Omental fat pad (tissue), 4 donors: ENCODE measurements around the gene NCOA5. TPM values are rescaled to one million over a fixed set of nuclear protein-coding genes. Genes with fewer than 3 reads are reported as not detected.
A peak's percentile ranks its signal among the peaks of the same experiment; 100 is the strongest.

Experiments used
- ATAC-seq: fragments of 150-250 bp; one replicate; pipeline ENCODE4 v1.9.1; 2016; ENCODE audit warnings: mild to moderate bottlenecking, moderate library complexity; ENCODE audit not compliant: low FRiP score
- DNase-seq: peaks from one replicate; pipeline ENCODE4 v3.0.0-alpha.2; 2019; ENCODE audit warnings: low spot score
- total RNA-seq, 4 donors: library from RNA; depleted of rRNA; stranded (reverse); fragments of >200 nt; gene quantifications; one replicate each; pipeline ENCODE4 v1.1.0, GENCODE V29; 2016
- TF ChIP-seq, protein P1 (sequence below), 3 donors: fragments of 450-650 bp; IDR thresholded peaks; one replicate each; pipeline ENCODE4 v1.5.1; 2016 to 2017; ENCODE audit warnings: antibody characterized with exemption in 3 of 3, mild to moderate bottlenecking in 3 of 3, moderate library complexity in 2 of 3

The NCOA5 gene
- total RNA-seq, 4 donors from 2014 or later = 19.3 to 41.1 (median 23.2) TPM

DNA sequence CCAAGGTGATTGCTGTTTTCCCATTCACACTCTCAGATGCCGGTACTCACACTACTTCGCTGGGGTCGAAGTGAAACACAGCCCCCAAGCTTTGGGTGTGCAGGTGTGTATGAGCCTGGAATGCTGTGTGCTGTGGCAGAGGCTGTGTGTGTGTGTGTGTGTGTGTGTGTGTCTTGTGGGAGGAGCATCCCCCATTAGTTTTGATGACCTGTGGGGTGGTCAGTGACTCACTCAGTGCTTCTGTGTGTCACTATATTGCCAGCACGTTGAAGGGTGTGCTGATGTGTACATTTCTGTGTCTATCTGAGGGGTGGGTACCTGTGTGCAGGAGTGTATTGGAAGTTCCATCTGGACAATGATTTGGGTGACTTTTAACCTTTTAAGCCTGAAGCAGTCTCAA is 65.8 kb downstream of the NCOA5 start:
- ATAC-seq (no peak), DNase-seq (no peak)
- TF ChIP-seq, protein P1, sequence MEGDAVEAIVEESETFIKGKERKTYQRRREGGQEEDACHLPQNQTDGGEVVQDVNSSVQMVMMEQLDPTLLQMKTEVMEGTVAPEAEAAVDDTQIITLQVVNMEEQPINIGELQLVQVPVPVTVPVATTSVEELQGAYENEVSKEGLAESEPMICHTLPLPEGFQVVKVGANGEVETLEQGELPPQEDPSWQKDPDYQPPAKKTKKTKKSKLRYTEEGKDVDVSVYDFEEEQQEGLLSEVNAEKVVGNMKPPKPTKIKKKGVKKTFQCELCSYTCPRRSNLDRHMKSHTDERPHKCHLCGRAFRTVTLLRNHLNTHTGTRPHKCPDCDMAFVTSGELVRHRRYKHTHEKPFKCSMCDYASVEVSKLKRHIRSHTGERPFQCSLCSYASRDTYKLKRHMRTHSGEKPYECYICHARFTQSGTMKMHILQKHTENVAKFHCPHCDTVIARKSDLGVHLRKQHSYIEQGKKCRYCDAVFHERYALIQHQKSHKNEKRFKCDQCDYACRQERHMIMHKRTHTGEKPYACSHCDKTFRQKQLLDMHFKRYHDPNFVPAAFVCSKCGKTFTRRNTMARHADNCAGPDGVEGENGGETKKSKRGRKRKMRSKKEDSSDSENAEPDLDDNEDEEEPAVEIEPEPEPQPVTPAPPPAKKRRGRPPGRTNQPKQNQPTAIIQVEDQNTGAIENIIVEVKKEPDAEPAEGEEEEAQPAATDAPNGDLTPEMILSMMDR (IDR thresholded peaks at IDR 0.05) = no peak

DNA sequence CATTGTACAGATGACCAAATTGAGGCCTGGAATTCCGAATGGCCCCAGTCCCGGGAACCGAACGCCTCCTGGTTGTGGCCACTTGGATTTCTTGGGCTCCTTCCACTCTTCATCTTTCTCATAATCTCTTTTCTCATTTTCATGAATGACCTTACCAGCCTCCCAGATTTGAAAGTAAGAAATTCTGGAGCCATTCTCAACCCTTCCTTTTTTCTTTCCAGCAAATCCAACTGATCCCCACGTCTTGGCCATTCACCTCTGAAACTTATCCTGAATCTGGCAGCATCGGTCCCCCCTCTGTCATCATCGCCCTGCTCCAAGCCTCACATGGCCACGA is 66.6 kb downstream of the NCOA5 start:
- TF ChIP-seq, protein P1 (IDR thresholded peaks at IDR 0.05) = no peak
- no peak for ATAC-seq
- no peak for DNase-seq

DNA sequence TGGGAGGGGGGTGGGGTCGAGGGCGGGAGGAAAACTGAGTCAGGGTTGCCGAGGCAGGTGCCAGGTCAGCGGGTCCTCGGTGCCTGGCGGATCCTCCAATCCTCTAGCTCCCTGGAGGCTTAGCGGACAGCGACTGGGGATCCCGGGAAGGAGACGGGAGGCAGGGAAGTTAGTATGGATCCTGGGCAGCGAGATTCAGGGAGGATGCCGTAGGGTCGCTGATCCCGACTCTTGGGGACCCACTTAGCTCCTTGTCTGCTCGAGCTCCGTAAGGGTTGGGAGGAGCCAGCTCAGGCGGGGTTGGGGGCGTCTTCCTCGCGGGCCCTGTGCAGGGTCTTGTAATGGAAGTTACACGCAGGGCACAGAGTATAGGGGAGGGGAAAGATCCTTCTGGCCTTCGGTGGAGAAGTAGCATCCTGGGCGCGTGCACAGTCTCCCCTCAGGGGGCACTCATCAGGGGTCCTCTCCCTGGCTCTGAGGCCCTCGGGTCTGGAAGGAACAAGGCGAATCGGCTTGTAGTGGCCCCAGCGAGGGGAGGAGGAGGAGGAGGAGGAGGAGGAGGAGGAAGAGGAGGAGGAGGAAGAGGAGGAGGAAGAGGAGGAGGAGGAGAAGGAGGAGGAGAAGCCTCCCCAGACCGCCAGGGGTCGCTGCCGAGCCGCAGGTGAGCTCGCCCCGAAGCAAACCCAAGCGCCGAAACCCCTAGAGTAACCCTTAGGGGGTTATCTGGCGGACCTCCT is 67.2 kb downstream of the NCOA5 start:
- ATAC-seq (no peak), DNase-seq (no peak)
- TF ChIP-seq, protein P1 (IDR thresholded peaks at IDR 0.05) = peak in 1 of 3 donors; percentile 15

DNA sequence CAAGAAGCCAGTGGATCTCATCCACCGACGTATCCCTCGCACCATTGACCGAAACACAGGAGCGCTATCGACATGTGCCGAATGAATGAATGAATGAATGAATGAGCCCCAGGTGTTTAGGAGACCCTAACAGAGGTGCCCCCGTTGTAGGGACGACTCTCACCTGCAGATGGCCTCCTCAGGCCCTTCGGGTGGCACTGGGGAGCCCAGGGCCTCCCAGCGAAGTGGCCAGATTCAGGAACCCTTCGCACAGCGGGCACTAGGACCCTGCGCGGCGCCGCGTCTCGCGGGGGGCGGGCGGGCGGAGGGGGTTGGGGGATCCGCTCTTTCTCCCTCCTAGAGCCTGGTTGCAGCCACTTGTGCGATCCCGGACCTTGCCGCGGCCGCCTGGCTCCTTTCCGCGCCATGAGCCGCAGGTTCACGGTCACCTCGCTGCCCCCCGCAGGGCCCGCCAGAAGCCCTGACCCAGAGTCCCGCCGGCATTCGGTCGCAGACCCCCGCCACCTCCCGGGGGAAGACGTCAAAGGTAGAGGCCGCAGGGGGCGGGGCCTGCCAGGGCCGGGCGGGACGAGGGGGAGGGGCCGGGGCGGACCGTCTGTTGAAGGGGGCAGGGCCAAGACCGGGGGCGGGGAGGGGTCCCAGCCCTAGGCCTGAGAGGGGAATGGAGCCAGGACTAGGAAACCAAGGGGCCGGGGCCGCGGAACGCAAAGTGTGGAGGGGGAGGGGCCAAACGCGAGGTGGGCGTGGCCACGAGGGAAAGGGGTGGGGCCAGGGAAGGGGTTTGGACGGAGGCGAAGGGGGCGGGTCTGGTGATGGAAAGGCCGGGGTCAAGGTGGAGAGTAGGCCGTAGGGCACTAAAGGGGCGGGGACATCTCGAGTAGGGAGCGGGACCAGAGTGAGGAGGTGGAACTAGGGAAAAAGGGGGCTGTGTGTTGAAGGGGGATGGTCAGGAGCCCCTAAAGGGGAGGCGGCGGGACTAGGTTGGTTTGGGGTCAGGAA is 68.1 kb downstream of the NCOA5 start:
- TF ChIP-seq, protein P1 (IDR thresholded peaks at IDR 0.05) = no peak
- DNase-seq = no peak
- ATAC-seq = no peak

DNA sequence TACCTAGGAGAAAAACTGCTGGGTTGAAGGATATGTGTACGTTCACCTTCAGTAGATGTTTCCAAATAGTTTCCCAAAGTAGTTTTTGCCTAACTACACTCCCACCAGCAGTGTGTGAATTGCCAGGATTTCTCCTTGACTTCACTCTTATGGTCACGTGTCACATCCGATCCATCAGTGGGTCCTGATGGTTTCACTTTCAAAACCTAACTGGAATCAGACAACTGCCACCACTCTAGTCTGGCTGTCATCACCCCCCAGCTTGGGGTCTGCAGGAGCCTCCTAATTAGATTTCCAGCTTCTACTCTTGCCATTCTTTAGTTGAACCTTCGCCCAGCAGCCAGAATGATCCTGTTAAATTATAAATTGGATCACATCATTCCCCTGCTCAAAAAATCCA is 69.2 kb downstream of the NCOA5 start:
- no peak for ATAC-seq
- TF ChIP-seq, protein P1 (IDR thresholded peaks at IDR 0.05) = no peak
- DNase-seq = no peak

DNA sequence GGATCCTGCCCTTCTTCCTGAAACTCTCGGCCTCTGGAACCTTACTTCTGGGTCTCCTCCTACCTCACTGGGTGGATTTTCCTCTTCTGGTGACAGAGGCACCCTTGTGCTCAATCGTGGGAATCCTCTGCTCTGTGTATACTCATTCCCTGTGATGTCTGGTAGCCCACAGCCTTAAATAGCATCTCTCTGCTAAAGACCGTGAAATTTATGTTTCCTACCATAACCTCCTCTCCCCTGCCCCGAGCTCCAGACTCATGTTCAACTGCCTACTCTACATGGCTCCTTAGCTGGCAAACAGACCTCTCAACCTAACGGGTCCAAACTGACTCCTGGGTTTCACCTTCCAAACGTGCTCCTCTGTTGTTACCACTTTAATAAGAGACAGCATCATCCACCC is 71.2 kb downstream of the NCOA5 start:
- TF ChIP-seq, protein P1 (IDR thresholded peaks at IDR 0.05) = no peak
- no peak for ATAC-seq
- DNase-seq = no peak
